Superior temporal gyrus (tissue), 1 donor: ENCODE measurements around the gene RNF31.

Experiments
- DNase-seq: peaks from one replicate; pipeline ENCODE4 v3.0.0-alpha.2; 2016; ENCODE audit errors: extremely low spot score

Gene RNF31

GRCh38 chr14:24137529-24138395 is 9.5 kb upstream of the RNF31 start:
- no peak for DNase-seq

DNA sequence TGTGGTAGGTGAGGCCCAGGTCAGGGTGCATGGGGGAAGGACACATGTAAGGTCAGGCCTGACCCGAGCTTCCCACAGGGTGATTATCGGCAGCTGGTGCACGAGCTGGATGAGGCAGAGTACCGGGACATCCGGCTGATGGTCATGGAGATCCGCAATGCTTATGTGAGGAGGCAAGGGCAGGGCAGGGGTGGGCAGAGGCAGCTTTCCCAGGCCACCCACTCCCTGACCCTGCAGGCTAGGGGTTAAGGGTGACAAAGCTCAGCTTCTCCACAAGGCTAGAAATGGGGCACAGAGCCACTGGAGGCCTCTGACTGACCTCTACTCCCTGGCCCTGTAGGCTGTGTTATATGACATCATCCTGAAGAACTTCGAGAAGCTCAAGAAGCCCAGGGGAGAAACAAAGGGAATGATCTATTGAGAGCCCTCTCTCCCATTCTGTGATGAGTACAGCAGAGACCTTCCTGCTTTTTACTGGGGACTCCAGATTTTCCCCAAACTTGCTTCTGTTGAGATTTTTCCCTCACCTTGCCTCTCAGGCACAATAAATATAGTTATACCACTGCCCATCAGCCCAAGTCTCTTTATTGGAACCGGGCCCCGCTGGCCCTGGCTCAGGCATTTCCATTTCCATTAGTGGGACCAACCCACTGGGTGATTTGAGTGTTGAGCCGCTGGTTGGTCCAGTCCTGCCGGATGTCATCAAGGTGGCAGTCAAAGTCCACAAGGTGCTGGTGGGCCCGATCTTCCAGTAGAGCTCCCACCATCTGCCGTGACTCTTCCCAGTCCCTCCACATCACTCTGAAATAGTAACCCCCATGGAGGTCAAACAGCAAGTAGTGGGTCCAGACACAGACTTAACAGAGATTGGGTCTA is 8.7 kb upstream of the RNF31 start:
- no peak for DNase-seq

GRCh38 chr14:24139272-24139934 is 7.9 kb upstream of the RNF31 start:
- DNase-seq = no peak

DNA sequence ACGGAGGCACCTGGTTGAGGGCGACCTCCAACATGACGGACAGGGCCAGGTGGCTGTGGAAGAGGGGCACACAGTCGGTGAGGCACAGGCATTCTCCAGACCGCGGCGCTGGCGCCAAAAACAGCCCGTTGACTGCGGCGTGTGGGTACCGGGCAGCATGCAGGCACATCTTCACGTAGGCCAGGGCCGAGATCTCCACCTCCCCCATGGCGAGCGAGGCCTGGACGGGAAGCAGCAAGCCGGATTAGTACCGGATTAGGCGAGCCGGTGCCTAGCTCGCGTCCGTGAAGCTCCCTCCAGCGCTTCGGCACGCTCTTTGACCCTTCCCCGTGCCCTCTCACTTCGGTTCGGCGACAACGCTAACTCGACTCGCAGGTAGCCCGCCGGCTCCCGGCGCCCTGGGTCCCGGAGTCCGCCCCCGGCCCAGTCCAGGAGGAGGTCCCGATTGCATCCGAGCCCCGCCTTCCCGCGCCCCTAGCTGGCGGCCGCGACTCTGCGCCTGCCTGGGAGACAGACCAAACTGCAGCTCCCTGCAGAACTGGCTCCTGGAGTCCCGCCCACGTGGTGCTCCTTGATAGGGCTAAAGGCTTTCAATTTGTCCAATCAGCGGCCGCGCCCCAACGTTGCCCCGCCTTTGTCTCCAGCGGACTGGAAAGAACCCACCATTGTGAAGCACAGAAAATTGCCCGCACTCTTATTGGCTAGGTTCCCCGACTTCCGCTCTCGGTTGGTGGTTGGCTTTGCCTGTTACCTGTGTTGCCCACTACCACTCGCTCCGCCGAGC is 6.0 kb upstream of the RNF31 start, which contains the start of gene EMC9:
Gene EMC9, minus strand, starts transcription at position 495 of the 784 bp plus-strand sequence. Its CDS starts 287 bp downstream, at position 208.
- DNase-seq = peak; percentile 100

DNA sequence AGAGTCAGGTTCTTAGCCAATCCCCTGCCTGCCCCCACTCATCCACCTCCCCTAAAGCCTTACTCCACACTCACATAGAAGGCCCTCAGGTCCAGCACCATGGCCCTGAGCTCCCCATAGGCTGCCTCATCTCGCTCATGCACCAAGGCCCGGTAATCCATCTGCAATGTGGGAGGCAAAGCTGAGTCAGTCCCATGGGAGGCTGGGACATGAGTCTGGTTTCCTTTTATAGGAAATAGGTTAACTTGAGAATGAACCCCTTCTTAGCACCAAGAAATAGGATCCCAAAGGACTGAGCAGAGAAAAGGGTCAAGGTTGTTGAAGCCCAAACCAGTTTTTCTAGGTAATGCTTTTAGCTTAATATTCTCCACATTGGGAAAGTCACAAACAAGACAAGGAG is 3.8 kb upstream of the RNF31 start:
- no peak for DNase-seq

- DNase-seq = no peak
These were observed 2.8 kb upstream of the RNF31 start for GRCh38 chr14:24144451-24144850.

DNA sequence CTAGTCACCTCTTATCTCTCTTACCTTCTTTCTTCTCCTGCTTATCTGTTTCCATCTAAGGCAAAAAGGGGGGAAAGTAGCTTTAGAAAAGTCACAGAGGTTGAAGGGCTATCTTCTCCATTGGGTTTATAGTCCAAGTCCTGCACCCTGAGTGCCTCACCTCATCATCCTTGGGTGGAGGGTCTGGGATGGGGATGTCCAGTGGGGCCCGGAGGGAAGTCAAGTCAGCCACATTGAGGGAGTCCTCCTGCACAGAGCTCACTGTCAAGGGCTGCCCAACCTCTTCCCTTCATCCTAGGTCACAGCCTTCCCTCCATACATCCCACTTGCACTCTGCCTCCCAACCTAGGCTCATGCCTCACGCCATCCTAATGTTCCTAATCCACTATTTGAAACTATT is 2.1 kb upstream of the RNF31 start:
- no peak for DNase-seq

GRCh38 chr14:24145690-24146452 is 1.4 kb upstream of the RNF31 start:
- DNase-seq = no peak

GRCh38 chr14:24146453-24146977 is 783 bp upstream of the RNF31 start, which contains the start of gene PSME2:
TSS of gene PSME2 (minus strand) at chr14:24146610. CDS start at chr14:24146581, 29 bp downstream.
- peak; percentile 72 for DNase-seq

DNA sequence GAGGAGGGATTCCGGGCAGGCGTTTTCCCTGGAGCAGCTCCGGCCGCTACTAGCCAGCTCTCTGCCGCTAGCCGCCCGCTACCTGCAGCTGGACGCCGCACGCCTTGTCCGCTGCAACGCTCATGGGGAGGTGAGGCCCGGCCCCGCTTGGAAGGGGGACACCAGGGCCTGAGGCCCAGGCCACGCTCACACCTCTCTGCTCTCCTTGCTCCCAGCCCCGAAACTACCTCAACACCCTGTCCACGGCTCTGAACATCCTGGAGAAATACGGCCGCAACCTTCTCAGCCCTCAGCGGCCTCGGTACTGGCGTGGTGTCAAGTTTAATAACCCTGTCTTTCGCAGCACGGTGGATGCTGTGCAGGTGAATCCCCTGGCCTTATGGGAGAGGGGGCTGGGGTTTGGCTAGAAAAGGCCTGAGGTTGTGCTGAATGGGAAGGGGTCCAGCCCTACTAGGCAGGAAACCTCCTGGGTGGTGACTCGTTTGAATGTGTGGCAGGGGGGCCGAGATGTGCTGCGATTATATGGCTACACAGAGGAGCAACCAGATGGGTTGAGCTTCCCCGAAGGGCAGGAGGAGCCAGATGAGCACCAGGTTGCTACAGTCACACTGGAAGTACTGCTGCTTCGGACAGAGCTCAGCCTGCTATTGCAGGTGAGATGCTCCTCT is 597 bp downstream of the RNF31 start:
- DNase-seq = no peak

GRCh38 chr14:24149302-24149969 is 2.1 kb downstream of the RNF31 start:
- no peak for DNase-seq

DNA sequence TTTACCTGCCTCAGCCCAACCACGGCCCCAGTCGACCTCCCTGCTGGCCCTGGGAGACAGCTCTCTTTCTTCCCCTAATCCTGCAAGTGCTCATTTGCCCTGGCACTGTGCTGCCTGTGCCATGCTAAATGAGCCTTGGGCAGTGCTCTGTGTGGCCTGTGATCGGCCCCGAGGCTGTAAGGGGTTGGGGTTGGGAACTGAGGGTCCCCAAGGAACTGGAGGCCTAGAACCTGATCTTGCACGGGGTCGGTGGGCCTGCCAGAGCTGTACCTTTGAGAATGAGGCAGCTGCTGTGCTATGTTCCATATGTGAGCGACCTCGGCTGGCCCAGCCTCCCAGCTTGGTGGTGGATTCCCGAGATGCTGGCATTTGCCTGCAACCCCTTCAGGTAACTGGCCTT is 2.8 kb downstream of the RNF31 start:
- DNase-seq = no peak

GRCh38 chr14:24150567-24150966 is 3.3 kb downstream of the RNF31 start:
- DNase-seq = no peak

GRCh38 chr14:24150993-24151392 is 3.7 kb downstream of the RNF31 start:
- DNase-seq = no peak

DNA sequence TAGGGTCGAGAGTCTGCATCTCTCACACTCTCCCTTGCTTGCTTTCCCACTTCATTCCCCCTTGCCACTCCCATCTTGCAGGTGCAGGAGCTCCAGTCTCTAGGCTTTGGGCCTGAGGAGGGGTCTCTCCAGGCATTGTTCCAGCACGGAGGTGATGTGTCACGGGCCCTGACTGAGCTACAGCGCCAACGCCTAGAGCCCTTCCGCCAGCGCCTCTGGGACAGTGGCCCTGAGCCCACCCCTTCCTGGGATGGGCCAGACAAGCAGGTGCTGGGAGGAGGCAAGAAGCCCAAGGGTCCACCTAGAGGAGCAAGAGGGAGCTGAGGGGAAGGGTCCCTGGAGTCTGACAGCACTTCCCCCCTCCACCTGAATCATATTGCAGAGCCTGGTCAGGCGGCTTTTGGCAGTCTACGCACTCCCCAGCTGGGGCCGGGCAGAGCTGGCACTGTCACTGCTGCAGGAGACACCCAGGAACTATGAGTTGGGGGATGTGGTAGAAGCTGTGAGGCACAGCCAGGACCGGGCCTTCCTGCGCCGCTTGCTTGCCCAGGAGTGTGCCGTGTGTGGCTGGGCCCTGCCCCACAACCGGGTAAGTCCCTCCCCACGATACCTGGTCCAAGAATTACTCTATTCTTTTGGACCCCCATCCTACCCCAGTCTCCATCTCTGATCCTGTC is 4.2 kb downstream of the RNF31 start:
- no peak for DNase-seq

GRCh38 chr14:24155100-24155499 is 7.8 kb downstream of the RNF31 start:
- no peak for DNase-seq

DNA sequence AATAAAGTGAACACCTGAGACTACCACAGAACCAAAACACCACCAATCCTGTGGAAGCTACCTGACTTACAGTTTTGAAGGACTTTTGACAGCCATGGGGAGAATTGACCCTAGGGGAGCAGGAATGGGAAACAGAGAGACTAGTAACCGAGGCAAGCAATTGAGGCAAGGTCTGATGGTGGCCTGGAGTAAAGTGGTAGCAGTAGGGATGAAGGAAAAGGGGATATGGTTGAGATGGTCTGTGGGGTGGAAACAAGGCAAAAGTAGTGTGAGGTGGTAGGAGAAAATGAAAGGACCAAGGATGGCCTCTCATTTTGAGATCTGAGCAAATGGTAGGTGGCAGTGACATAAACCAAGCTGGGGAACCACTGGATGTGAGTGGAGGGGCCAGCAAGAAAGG is 9.5 kb downstream of the RNF31 start:
- no peak for DNase-seq

GRCh38 chr14:24157331-24157730 is 10.0 kb downstream of the RNF31 start:
- DNase-seq = no peak
